Osteocyte (in vitro differentiated cells): ENCODE measurements around the gene AQP9. TPM values are rescaled to one million over a fixed set of nuclear protein-coding genes. Genes with fewer than 3 reads are reported as not detected.

Experiments used
- DNase-seq: peaks from one replicate; pipeline ENCODE4 v3.0.0; 2021; ENCODE audit warnings: mixed read lengths; ENCODE audit not compliant: unreplicated experiment; ENCODE audit errors: extremely low spot score
- H3K27ac Mint-ChIP-seq: one replicate; pipeline ENCODE4 v1.8.0; 2021; ENCODE audit warnings: mild to moderate bottlenecking, mixed read lengths; ENCODE audit not compliant: unreplicated experiment
- H3K27me3 Mint-ChIP-seq: one replicate; pipeline ENCODE4 v1.8.0; 2021; ENCODE audit warnings: mixed read lengths; ENCODE audit not compliant: unreplicated experiment
- H3K36me3 Mint-ChIP-seq: one replicate; pipeline ENCODE4 v1.8.0; 2021; ENCODE audit warnings: mixed read lengths; ENCODE audit not compliant: unreplicated experiment
- H3K4me1 Mint-ChIP-seq: one replicate; pipeline ENCODE4 v1.8.0; 2021; ENCODE audit warnings: mixed read lengths; ENCODE audit not compliant: unreplicated experiment
- H3K4me3 Mint-ChIP-seq: one replicate; pipeline ENCODE4 v1.8.0; 2021; ENCODE audit warnings: mild to moderate bottlenecking, moderate library complexity, mixed read lengths; ENCODE audit not compliant: unreplicated experiment
- H3K9me3 Mint-ChIP-seq: one replicate; pipeline ENCODE4 v1.8.0; 2021; ENCODE audit warnings: mixed read lengths; ENCODE audit not compliant: unreplicated experiment
- CTCF ChIP-seq: fragments of 200-600 bp; sonication (generic); IDR thresholded peaks from 2 replicates; pipeline ENCODE4 v1.5.0; 2021; ENCODE audit warnings: antibody characterized with exemption, mild to moderate bottlenecking, moderate library complexity
- total RNA-seq: library from RNA; stranded (reverse); gene quantifications from 2 replicates; pipeline ENCODE4 v1.2.1, GENCODE V29; 2021

AQP9 gene
- total RNA-seq, 1 donor from 2014 or later, result not detected

- Mint-ChIP-seq H3K27me3 (peaks cover 64% of the 10 kb centered on the region), H3K36me3 (no peaks in the 10 kb centered on the region), H3K27ac (no peak overlapping the region), H3K4me3 (no peak overlapping the region), H3K4me1 (no peaks in the 10 kb centered on the region), H3K9me3 (no peaks in the 10 kb centered on the region)
- TF ChIP-seq CTCF, result no peak
- DNase-seq, result no peak
Observed at GRCh38 chr15:58137686-58138085, 495 bp upstream of the AQP9 start.

- Mint-ChIP-seq H3K36me3 (no peaks in the 10 kb centered on the region), H3K9me3 (no peaks in the 10 kb centered on the region), H3K27ac (no peak overlapping the region), H3K4me3 (no peak overlapping the region), H3K27me3 (peaks cover 69% of the 10 kb centered on the region), H3K4me1 (no peaks in the 10 kb centered on the region)
- no peak for DNase-seq
- no peak for TF ChIP-seq CTCF
Observed at GRCh38 chr15:58139276-58139988, 1.3 kb downstream of the AQP9 start.

- H3K27ac Mint-ChIP-seq, result no peak overlapping the region
- TF ChIP-seq CTCF, result no peak
- H3K4me1 Mint-ChIP-seq, result no peaks in the 10 kb centered on the region
- no peaks in the 10 kb centered on the region for H3K9me3 Mint-ChIP-seq
- no peaks in the 10 kb centered on the region for H3K36me3 Mint-ChIP-seq
- H3K27me3 Mint-ChIP-seq, result peaks cover 63% of the 10 kb centered on the region
- no peak for DNase-seq
- H3K4me3 Mint-ChIP-seq, result no peak overlapping the region
Observed at GRCh38 chr15:58139989-58140522, 1.9 kb downstream of the AQP9 start.

GRCh38 chr15:58141894-58142293, 3.7 kb downstream of the AQP9 start:
- Mint-ChIP-seq H3K4me3 (no peak overlapping the region), H3K27ac (no peak overlapping the region), H3K4me1 (no peaks in the 10 kb centered on the region), H3K27me3 (peaks cover 63% of the 10 kb centered on the region), H3K9me3 (no peaks in the 10 kb centered on the region), H3K36me3 (no peaks in the 10 kb centered on the region)
- no peak for TF ChIP-seq CTCF
- DNase-seq, result no peak

- Mint-ChIP-seq H3K4me1 (no peaks in the 10 kb centered on the region), H3K27ac (no peak overlapping the region), H3K27me3 (peaks cover 66% of the 10 kb centered on the region), H3K36me3 (no peaks in the 10 kb centered on the region), H3K4me3 (no peak overlapping the region), H3K9me3 (no peaks in the 10 kb centered on the region)
- TF ChIP-seq CTCF, result no peak
- DNase-seq, result no peak
Observed at GRCh38 chr15:58142827-58143461, 4.8 kb downstream of the AQP9 start.
